SK-N-SH (cell line): ENCODE data around the gene ICA1. TPM values are rescaled to one million over a fixed set of nuclear protein-coding genes. Genes with fewer than 3 reads are reported as not detected.

Experiments used
- CTCF ChIA-PET: fragments of 300-600, 350-600 bp; formaldehyde crosslinking; extraction: SDS; loops from one replicate; lab custom pipeline; 2021; lab: Yijun Ruan, JAX
- POLR2A ChIA-PET: fragments of 350-600 bp; sonication (Branson Sonifier 250); formaldehyde crosslinking; extraction: SDS; loops from one replicate; lab custom pipeline; 2020; ENCODE audit warnings: antibody characterized with exemption, inconsistent platforms; lab: Yijun Ruan, JAX
- DNase-seq: peaks from one replicate; pipeline ENCODE4 v3.0.0; 2012
- H2AFZ ChIP-seq: fragments of 200-600 bp; sonication (generic); 2 replicates; pipeline ENCODE4 v1.8.1; 2016; ENCODE audit warnings: antibody characterized with exemption, mild to moderate bottlenecking, low read depth
- H3F3A ChIP-seq: fragments of 200-600 bp; sonication (generic); replicated peaks from 2 replicates; pipeline ENCODE3; 2016; ENCODE audit warnings: antibody characterized with exemption, mild to moderate bottlenecking; ENCODE audit not compliant: insufficient read depth
- H3K27ac ChIP-seq, 2 experiments: fragments of 200-500 bp in 1 of 2; fragments of 200-600 bp in 1 of 2; sonication (Bioruptor generic) in 1 of 2; sonication (generic), shearing (Covaris generic) in 1 of 2; 2 replicates each; pipeline versions ENCODE4 v1.5.1 to v1.6.1; 2014 to 2016; ENCODE audit warnings: low read depth in 2 of 2, inconsistent platforms in 1 of 2, low read length in 1 of 2, mild to moderate bottlenecking in 1 of 2, mixed read lengths in 1 of 2
- H3K27me3 ChIP-seq: fragments of 200-600 bp; sonication (generic), shearing (Covaris generic); 2 replicates; pipeline ENCODE4 v1.6.1; 2016; ENCODE audit warnings: mixed run types; ENCODE audit not compliant: insufficient read depth
- H3K36me3 ChIP-seq, 2 experiments: fragments of 200-500 bp in 1 of 2; fragments of 200-600 bp in 1 of 2; sonication (Bioruptor generic) in 1 of 2; sonication (generic) in 1 of 2; replicated peaks in 1 of 2; 2 replicates each; pipeline versions ENCODE3 to v1.5.1; 2014 to 2016; ENCODE audit warnings: low read length in 1 of 2, mild to moderate bottlenecking in 1 of 2; ENCODE audit not compliant: insufficient read depth in 2 of 2, control insufficient read depth in 1 of 2
- H3K4me1 ChIP-seq, 2 experiments: fragments of 200-500 bp in 1 of 2; fragments of 200-600 bp in 1 of 2; sonication (Bioruptor generic) in 1 of 2; sonication (generic), shearing (Covaris generic) in 1 of 2; 2 replicates each; pipeline versions ENCODE4 v1.5.1 to v1.6.1; 2014 to 2016; ENCODE audit warnings: low read depth in 1 of 2, low read length in 1 of 2, mixed run types in 1 of 2; ENCODE audit not compliant: insufficient read depth in 2 of 2, control insufficient read depth in 1 of 2
- H3K4me2 ChIP-seq: fragments of 200-600 bp; sonication (generic), shearing (Covaris generic); 2 replicates; pipeline ENCODE4 v1.6.1; 2017; ENCODE audit warnings: mixed run types
- H3K4me3 ChIP-seq, 2 experiments: fragments of 200-500 bp in 1 of 2; fragments of 200-600 bp in 1 of 2; sonication (Bioruptor generic) in 1 of 2; sonication (generic), shearing (Covaris generic) in 1 of 2; 2 replicates each; pipeline versions ENCODE4 v1.5.1 to v1.8.1; 2014 to 2016; ENCODE audit warnings: low read depth in 2 of 2, inconsistent platforms in 1 of 2, low read length in 1 of 2, mild to moderate bottlenecking in 1 of 2, mixed read lengths in 1 of 2, moderate library complexity in 1 of 2
- H3K79me2 ChIP-seq: fragments of 200-600 bp; sonication (generic); 2 replicates; pipeline ENCODE4 v1.8.1; 2017; ENCODE audit warnings: mild to moderate bottlenecking; ENCODE audit not compliant: insufficient read depth
- H3K9ac ChIP-seq: fragments of 200-600 bp; sonication (generic); 2 replicates; pipeline ENCODE4 v1.6.1; 2017; ENCODE audit warnings: mixed run types
- H3K9me2 ChIP-seq: fragments of 200-600 bp; sonication (generic); 2 replicates; pipeline ENCODE4 v1.6.1; 2017; ENCODE audit warnings: mixed run types
- H3K9me3 ChIP-seq: fragments of 200-600 bp; sonication (generic); 2 replicates; pipeline ENCODE4 v1.6.1; 2017; ENCODE audit warnings: mixed run types, mild to moderate bottlenecking, moderate library complexity
- H4K20me1 ChIP-seq: fragments of 200-600 bp; sonication (generic); 2 replicates; pipeline ENCODE4 v1.6.1; 2017; ENCODE audit warnings: mild to moderate bottlenecking, mixed run types; ENCODE audit not compliant: insufficient read depth
- CHD2 ChIP-seq: fragments of 150-350 bp; IDR thresholded peaks from 2 replicates; pipeline ENCODE4 v1.6.1; 2018; ENCODE audit warnings: low read length; ENCODE audit not compliant: partially characterized antibody
- CTCF ChIP-seq: fragments of 200-600 bp; sonication (generic); IDR thresholded peaks from 2 replicates; pipeline ENCODE4 v1.6.1; 2017; ENCODE audit warnings: antibody characterized with exemption, mild to moderate bottlenecking, moderate library complexity
- ELF1 ChIP-seq: IDR thresholded peaks from 2 replicates; pipeline ENCODE4 v1.4.0; 2012
- EP300 ChIP-seq, 2 experiments: IDR thresholded peaks; 2 replicates each; pipeline versions ENCODE4 v1.4.0 to v1.6.1; 2012; ENCODE audit warnings: borderline replicate concordance in 1 of 2, low read depth in 1 of 2, low read length in 1 of 2
- IRF3 ChIP-seq: fragments of 150-350 bp; IDR thresholded peaks from 2 replicates; pipeline ENCODE4 v1.6.1; 2016; ENCODE audit warnings: mild to moderate bottlenecking, low read depth, low read length
- NFIC ChIP-seq: IDR thresholded peaks from 2 replicates; pipeline ENCODE4 v1.4.0; 2012; ENCODE audit warnings: borderline replicate concordance
- TEAD4 ChIP-seq: IDR thresholded peaks from 2 replicates; pipeline ENCODE4 v1.4.0; 2012; ENCODE audit warnings: mild to moderate bottlenecking, borderline replicate concordance; ENCODE audit not compliant: insufficient read depth
- WGBS: methylation state at CpG from one replicate; pipeline ENCODE4 v1.1.6; 2017; ENCODE audit warnings: low lambda C conversion rate; 5-methylcytosine and 5-hydroxymethylcytosine counted together
- polyA plus RNA-seq, 3 experiments: library from polyadenylated mRNA; depleted of rRNA; stranded (reverse); fragments of >200 nt; gene quantifications; 2 replicates each; pipeline ENCODE4 v1.2.3, GENCODE V29; 2012
- TF ChIP-seq, protein P1 (sequence below): IDR thresholded peaks from 2 replicates; pipeline ENCODE4 v1.6.1; 2012; ENCODE audit warnings: mild to moderate bottlenecking, low read depth, low read length, moderate library complexity

Gene ICA1
- polyA plus RNA-seq, 1 of the 3 experiments (the other 2 are of a cell fraction): 2.4 TPM

GRCh38 chr7:8078418-8078817 lies 183.5 kb downstream of the ICA1 start:
- POLR2A ChIA-PET: no interaction called here
- no peak overlapping the region for H3K27ac ChIP-seq
- CTCF ChIA-PET: no interaction called here
- no peaks in the 10 kb centered on the region for H3K79me2 ChIP-seq
- no peak overlapping the region for H3K4me2 ChIP-seq
- no peak for DNase-seq
- no peaks in the 10 kb centered on the region for H3K27me3 ChIP-seq
- no peak overlapping the region for H3K4me3 ChIP-seq
- H3K9ac ChIP-seq: no peak overlapping the region
- H3K9me2 ChIP-seq: no peaks in the 10 kb centered on the region; the same call in 1 of the 2 replicates
- TF ChIP-seq CHD2 (no peak), NFIC (no peak), IRF3 (no peak), EP300 (IDR thresholded peaks at IDR 0.05; ENCODE audit: borderline replicate concordance in 1 of 2, low read depth in 1 of 2, low read length in 1 of 2) (no peak), ELF1 (no peak)
- H3F3A ChIP-seq: peaks cover 4% of the 10 kb centered on the region
- peaks cover 6 to 55% of the 10 kb centered on the region in 2 experiments for H3K36me3 ChIP-seq
- no peaks in the 10 kb centered on the region for H4K20me1 ChIP-seq
- peaks cover 0 to 3% of the 10 kb centered on the region in 2 experiments; a peak in 2 of 4 replicates for H3K4me1 ChIP-seq
- H3K9me3 ChIP-seq: no peaks in the 10 kb centered on the region
- no peak overlapping the region for H2AFZ ChIP-seq

- H4K20me1 ChIP-seq: peaks cover 3% of the 10 kb centered on the region; the same call in 1 of the 2 replicates
- H3K27ac ChIP-seq: no peak overlapping the region
- no peaks in the 10 kb centered on the region for H3K79me2 ChIP-seq
- CTCF ChIA-PET: interaction anchor here (0.6 to 1.2 kb wide), 3 partner anchors 20 to 389 kb away, joined by 3 to 5 read pairs (median 3); no protein-coding TSS in a partner anchor
- TF ChIP-seq, protein P1, sequence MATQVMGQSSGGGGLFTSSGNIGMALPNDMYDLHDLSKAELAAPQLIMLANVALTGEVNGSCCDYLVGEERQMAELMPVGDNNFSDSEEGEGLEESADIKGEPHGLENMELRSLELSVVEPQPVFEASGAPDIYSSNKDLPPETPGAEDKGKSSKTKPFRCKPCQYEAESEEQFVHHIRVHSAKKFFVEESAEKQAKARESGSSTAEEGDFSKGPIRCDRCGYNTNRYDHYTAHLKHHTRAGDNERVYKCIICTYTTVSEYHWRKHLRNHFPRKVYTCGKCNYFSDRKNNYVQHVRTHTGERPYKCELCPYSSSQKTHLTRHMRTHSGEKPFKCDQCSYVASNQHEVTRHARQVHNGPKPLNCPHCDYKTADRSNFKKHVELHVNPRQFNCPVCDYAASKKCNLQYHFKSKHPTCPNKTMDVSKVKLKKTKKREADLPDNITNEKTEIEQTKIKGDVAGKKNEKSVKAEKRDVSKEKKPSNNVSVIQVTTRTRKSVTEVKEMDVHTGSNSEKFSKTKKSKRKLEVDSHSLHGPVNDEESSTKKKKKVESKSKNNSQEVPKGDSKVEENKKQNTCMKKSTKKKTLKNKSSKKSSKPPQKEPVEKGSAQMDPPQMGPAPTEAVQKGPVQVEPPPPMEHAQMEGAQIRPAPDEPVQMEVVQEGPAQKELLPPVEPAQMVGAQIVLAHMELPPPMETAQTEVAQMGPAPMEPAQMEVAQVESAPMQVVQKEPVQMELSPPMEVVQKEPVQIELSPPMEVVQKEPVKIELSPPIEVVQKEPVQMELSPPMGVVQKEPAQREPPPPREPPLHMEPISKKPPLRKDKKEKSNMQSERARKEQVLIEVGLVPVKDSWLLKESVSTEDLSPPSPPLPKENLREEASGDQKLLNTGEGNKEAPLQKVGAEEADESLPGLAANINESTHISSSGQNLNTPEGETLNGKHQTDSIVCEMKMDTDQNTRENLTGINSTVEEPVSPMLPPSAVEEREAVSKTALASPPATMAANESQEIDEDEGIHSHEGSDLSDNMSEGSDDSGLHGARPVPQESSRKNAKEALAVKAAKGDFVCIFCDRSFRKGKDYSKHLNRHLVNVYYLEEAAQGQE: no peak
- TF ChIP-seq TEAD4: no peak
- TF ChIP-seq CTCF: no peak
- TF ChIP-seq, all 33 proteins: peak for 0
- Histone ChIP-seq H3K9ac (no peak overlapping the region), H3K36me3 (peaks cover 7 to 37% of the 10 kb centered on the region in 2 experiments), H3K9me3 (no peaks in the 10 kb centered on the region), H3F3A (peaks cover 18% of the 10 kb centered on the region), H3K4me2 (no peak overlapping the region), H2AFZ (no peak overlapping the region), H3K4me3 (no peak overlapping the region), H3K4me1 (peaks cover 2 to 8% of the 10 kb centered on the region in 2 experiments; a peak in 3 of 4 replicates), H3K9me2 (no peaks in the 10 kb centered on the region; the same call in 1 of the 2 replicates), H3K27me3 (no peaks in the 10 kb centered on the region)
- POLR2A ChIA-PET: no interaction called here
- no peak for DNase-seq
- 89% methylated on average over 9 of the region's 9 CpGs for WGBS
Measured at GRCh38 chr7:8070451-8071180, 191.4 kb downstream of the ICA1 start.
